K562 (cell line): ENCODE data around the gene DAB1. TPM values are rescaled to one million over a fixed set of nuclear protein-coding genes. Genes with fewer than 3 reads are reported as not detected.

ENCODE experiments used
- ARID1B ChIP-seq: fragments of 450-650 bp; IDR thresholded peaks from 2 replicates; pipeline ENCODE4 v1.6.1; 2016; ENCODE audit warnings: antibody characterized with exemption, mild to moderate bottlenecking, inconsistent platforms
- FOXJ2 ChIP-seq: fragments of 200-800 bp; sonication (Bioruptor generic); IDR thresholded peaks from 2 replicates; pipeline ENCODE4 v1.6.1; 2016; ENCODE audit warnings: missing genetic modification characterization, missing compliant biosample characterization
- PTBP1 ChIP-seq: fragments of 200-400 bp; formaldehyde crosslinking; IDR thresholded peaks from 2 replicates; pipeline ENCODE4 v1.6.1; 2017; ENCODE audit warnings: low read depth, low read length
- polyA plus RNA-seq, 8 experiments: library from polyadenylated mRNA; depleted of rRNA in 4 of 8; stranded (reverse) in 5 of 8; unstranded in 3 of 8; fragments of >200 nt; fragmentation: Nextera tagmentation in 2 of 8; fragmentation: Illumina TruSeq in 1 of 8; extraction: Ambion mirVana in 2 of 8; extraction: Trizol in 1 of 8; gene quantifications; 2 replicates each; pipeline versions ENCODE4 v1.2.1 to v1.2.3, GENCODE V29; 2011 to 2014; ENCODE audit warnings: inconsistent platforms in 1 of 8, missing spikeins in 1 of 8
- total RNA-seq, 7 experiments: library from RNA; depleted of rRNA in 6 of 7; stranded (reverse); fragments of >200 nt in 6 of 7; fragmentation: Illumina TruSeq in 2 of 7; extraction: Trizol in 2 of 7; gene quantifications; 2 replicates each; pipeline versions ENCODE4 v1.2.1 to v1.2.3, GENCODE V29; 2011 to 2021; ENCODE audit warnings: low replicate concordance in 1 of 7
- TF ChIP-seq, protein P1 (sequence below): fragments of 450-650 bp; IDR thresholded peaks from 2 replicates; pipeline ENCODE4 v1.6.1; 2016; ENCODE audit warnings: mild to moderate bottlenecking, moderate library complexity
- TF ChIP-seq, protein P2 (sequence below): sonication (generic); formaldehyde crosslinking; IDR thresholded peaks from 2 replicates; pipeline ENCODE4 v1.8.0; 2022; ENCODE audit warnings: mild to moderate bottlenecking, missing genetic modification reagents

Gene DAB1
- total and polyA plus RNA-seq, 9 of the 15 experiments (the other 6 are each of a cell fraction or from before 2014, with no cell fraction given), result not detected

DNA sequence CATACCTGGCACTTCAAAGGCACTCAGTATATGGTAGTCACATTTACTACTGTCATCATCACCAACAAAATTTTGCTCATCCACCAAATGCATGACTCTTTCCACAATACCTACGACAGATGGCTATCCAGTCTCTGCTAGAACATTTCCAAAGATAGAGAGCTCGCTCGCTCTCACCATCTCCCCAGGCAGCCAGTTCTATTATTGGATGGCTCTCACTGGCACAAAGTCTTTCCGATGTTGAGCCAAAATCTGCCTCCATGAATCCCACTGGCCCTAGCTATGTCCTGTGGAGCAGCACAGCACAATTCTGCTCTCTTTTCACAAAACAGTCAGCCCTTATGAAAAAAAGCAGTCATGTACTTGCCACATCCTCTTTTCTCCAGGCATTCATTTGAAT is 102.1 kb downstream of the DAB1 start (continued):
- TF ChIP-seq, protein P1, sequence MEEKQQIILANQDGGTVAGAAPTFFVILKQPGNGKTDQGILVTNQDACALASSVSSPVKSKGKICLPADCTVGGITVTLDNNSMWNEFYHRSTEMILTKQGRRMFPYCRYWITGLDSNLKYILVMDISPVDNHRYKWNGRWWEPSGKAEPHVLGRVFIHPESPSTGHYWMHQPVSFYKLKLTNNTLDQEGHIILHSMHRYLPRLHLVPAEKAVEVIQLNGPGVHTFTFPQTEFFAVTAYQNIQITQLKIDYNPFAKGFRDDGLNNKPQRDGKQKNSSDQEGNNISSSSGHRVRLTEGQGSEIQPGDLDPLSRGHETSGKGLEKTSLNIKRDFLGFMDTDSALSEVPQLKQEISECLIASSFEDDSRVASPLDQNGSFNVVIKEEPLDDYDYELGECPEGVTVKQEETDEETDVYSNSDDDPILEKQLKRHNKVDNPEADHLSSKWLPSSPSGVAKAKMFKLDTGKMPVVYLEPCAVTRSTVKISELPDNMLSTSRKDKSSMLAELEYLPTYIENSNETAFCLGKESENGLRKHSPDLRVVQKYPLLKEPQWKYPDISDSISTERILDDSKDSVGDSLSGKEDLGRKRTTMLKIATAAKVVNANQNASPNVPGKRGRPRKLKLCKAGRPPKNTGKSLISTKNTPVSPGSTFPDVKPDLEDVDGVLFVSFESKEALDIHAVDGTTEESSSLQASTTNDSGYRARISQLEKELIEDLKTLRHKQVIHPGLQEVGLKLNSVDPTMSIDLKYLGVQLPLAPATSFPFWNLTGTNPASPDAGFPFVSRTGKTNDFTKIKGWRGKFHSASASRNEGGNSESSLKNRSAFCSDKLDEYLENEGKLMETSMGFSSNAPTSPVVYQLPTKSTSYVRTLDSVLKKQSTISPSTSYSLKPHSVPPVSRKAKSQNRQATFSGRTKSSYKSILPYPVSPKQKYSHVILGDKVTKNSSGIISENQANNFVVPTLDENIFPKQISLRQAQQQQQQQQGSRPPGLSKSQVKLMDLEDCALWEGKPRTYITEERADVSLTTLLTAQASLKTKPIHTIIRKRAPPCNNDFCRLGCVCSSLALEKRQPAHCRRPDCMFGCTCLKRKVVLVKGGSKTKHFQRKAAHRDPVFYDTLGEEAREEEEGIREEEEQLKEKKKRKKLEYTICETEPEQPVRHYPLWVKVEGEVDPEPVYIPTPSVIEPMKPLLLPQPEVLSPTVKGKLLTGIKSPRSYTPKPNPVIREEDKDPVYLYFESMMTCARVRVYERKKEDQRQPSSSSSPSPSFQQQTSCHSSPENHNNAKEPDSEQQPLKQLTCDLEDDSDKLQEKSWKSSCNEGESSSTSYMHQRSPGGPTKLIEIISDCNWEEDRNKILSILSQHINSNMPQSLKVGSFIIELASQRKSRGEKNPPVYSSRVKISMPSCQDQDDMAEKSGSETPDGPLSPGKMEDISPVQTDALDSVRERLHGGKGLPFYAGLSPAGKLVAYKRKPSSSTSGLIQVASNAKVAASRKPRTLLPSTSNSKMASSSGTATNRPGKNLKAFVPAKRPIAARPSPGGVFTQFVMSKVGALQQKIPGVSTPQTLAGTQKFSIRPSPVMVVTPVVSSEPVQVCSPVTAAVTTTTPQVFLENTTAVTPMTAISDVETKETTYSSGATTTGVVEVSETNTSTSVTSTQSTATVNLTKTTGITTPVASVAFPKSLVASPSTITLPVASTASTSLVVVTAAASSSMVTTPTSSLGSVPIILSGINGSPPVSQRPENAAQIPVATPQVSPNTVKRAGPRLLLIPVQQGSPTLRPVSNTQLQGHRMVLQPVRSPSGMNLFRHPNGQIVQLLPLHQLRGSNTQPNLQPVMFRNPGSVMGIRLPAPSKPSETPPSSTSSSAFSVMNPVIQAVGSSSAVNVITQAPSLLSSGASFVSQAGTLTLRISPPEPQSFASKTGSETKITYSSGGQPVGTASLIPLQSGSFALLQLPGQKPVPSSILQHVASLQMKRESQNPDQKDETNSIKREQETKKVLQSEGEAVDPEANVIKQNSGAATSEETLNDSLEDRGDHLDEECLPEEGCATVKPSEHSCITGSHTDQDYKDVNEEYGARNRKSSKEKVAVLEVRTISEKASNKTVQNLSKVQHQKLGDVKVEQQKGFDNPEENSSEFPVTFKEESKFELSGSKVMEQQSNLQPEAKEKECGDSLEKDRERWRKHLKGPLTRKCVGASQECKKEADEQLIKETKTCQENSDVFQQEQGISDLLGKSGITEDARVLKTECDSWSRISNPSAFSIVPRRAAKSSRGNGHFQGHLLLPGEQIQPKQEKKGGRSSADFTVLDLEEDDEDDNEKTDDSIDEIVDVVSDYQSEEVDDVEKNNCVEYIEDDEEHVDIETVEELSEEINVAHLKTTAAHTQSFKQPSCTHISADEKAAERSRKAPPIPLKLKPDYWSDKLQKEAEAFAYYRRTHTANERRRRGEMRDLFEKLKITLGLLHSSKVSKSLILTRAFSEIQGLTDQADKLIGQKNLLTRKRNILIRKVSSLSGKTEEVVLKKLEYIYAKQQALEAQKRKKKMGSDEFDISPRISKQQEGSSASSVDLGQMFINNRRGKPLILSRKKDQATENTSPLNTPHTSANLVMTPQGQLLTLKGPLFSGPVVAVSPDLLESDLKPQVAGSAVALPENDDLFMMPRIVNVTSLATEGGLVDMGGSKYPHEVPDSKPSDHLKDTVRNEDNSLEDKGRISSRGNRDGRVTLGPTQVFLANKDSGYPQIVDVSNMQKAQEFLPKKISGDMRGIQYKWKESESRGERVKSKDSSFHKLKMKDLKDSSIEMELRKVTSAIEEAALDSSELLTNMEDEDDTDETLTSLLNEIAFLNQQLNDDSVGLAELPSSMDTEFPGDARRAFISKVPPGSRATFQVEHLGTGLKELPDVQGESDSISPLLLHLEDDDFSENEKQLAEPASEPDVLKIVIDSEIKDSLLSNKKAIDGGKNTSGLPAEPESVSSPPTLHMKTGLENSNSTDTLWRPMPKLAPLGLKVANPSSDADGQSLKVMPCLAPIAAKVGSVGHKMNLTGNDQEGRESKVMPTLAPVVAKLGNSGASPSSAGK, result no peak
- TF ChIP-seq, protein P2, sequence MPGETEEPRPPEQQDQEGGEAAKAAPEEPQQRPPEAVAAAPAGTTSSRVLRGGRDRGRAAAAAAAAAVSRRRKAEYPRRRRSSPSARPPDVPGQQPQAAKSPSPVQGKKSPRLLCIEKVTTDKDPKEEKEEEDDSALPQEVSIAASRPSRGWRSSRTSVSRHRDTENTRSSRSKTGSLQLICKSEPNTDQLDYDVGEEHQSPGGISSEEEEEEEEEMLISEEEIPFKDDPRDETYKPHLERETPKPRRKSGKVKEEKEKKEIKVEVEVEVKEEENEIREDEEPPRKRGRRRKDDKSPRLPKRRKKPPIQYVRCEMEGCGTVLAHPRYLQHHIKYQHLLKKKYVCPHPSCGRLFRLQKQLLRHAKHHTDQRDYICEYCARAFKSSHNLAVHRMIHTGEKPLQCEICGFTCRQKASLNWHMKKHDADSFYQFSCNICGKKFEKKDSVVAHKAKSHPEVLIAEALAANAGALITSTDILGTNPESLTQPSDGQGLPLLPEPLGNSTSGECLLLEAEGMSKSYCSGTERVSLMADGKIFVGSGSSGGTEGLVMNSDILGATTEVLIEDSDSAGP (CRISPR knock-in tag), result no peak
- TF ChIP-seq PTBP1 (no peak), ARID1B (no peak), FOXJ2 (tag) (no peak)
